Heart right ventricle (tissue), 16 donors: Measurements from ENCODE around the gene FHOD3. TPM values are rescaled to one million over a fixed set of nuclear protein-coding genes. Genes with fewer than 3 reads are reported as not detected.
A peak's percentile ranks its signal among the peaks of the same experiment; 100 is the strongest.

ENCODE experiments used
- ATAC-seq, 8 donors: fragments of 200-7000 bp; cut with Tn5 transposase; one replicate each; pipeline ENCODE4 v1.9.1; 2020; ENCODE audit warnings: mild to moderate bottlenecking in 8 of 8, moderate library complexity in 8 of 8, moderate number of reproducible peaks in 1 of 8
- DNase-seq, 2 donors: peaks; one replicate each; pipeline ENCODE4 v3.0.0-alpha.2; 2020
- H3K27ac ChIP-seq, 10 donors: fragments of 200-600 bp; sonication (generic) in 2 of 10; one replicate each; pipeline versions ENCODE4 v1.5.0 to v1.8.0; 2020 to 2022; ENCODE audit warnings: mild to moderate bottlenecking in 3 of 10
- H3K27me3 ChIP-seq, 7 donors: fragments of 200-600 bp; one replicate each; pipeline ENCODE4 v1.8.0; 2021 to 2022; ENCODE audit warnings: mild to moderate bottlenecking in 2 of 7
- H3K36me3 ChIP-seq, 9 donors: fragments of 200-600 bp; sonication (generic) in 1 of 9; one replicate each; pipeline versions ENCODE4 v1.5.0 to v1.8.0; 2020 to 2022; ENCODE audit warnings: mild to moderate bottlenecking in 2 of 9
- H3K4me1 ChIP-seq, 9 donors: fragments of 200-600 bp; sonication (generic) in 1 of 9; one replicate each; pipeline versions ENCODE4 v1.5.0 to v1.8.0; 2020 to 2022; ENCODE audit warnings: mild to moderate bottlenecking in 4 of 9
- H3K4me3 ChIP-seq, 10 donors: fragments of 200-600 bp; sonication (generic) in 2 of 10; one replicate each; pipeline versions ENCODE4 v1.5.0 to v1.8.0; 2020 to 2022; ENCODE audit warnings: mild to moderate bottlenecking in 7 of 10, moderate library complexity in 2 of 10
- H3K9me3 ChIP-seq, 11 donors: fragments of 200-600 bp in 10 of 11; sonication (generic) in 2 of 11; one replicate each; pipeline versions ENCODE4 v1.5.0 to v1.8.0; 2013 to 2022; ENCODE audit warnings: mild to moderate bottlenecking in 2 of 11, control low read depth in 1 of 11, moderate library complexity in 1 of 11
- WGBS, 2 donors: extraction: QIAGEN DNeasy Blood & Tissue Kit; methylation state at CpG; one replicate each; pipeline ENCODE4 v1.1.7; 2013; ENCODE audit warnings: inconsistent platforms in 1 of 2; 5-methylcytosine and 5-hydroxymethylcytosine counted together
- intact Hi-C, 10 donors: fragments of 100-400 bp; cut with DNase I; formaldehyde crosslinking; loops; one replicate each; pipeline versions ENCODE4 v1.11.1 to v1.14.2; 2022
- polyA plus RNA-seq, 2 donors: library from polyadenylated mRNA; stranded (reverse); fragments of 200-250 nt; gene quantifications; one replicate each; pipeline ENCODE4 v1.2.3, GENCODE V29; 2013
- total RNA-seq, 10 donors: library from RNA; stranded (reverse); fragmentation: NEBNext Ultra II Directional in 3 of 10; extraction: Animal tissue kit (Norgen Biotek cat#: 25700) in 3 of 10; gene quantifications; one replicate each; pipeline versions ENCODE4 v1.2.1 to v1.2.4, GENCODE V29; 2021 to 2023
- TF ChIP-seq, protein P1 (sequence below), 9 donors: fragments of 200-600 bp; sonication (generic) in 2 of 9; IDR thresholded peaks; one replicate each; pipeline versions ENCODE4 v1.5.0 to v1.8.0; 2021 to 2022; ENCODE audit warnings: antibody characterized with exemption in 9 of 9, mild to moderate bottlenecking in 5 of 9, moderate library complexity in 1 of 9
- donor health status: Arrhythmogenic right ventricular cardiomyopathy.
- donor health status: ischemic (EF 13 %, LVEDD 7.1; RV severe dilation, severe dysfunction).
- donor health status: healthy with polysubstance abuse.
- donor health status: DM: no; HTN: yes; CAD: no.
- donor health status: DM: no; HTN: no; CAD: no.
- donor health status: ischemic (EF 25% LVEDD 6.9; RV normal size, moderate dysfunction).
- donor health status: ischemic (EF 25% LVEDD 5.7; RV mildly dilated, moderate dysfunction).
- donor health status: healthy.
- donor health status: DM: yes; HTN: yes; CAD: no.
- donor health status: Ischemic cardiomyopathy.
- donor health status: ischemic (EF 35%, LVEDD 5.7; RV mildly dilated, moderate dysfunction).
- donor health status: nonischemic (EF 11% LVEDD 7.7; RV severe dilation, severe dysfunction).
- donor health status: DM: yes; HTN: yes; CAD: no.
- donor health status: PGD.
- donor health status: ischemic (EF 29% LVEDD 5.4; RV normal size, mild dysfunction).
- donor health status: nonischemic (EF 23%, LVEDD 6.1; RV moderate dilation, normal function).

The FHOD3 gene
- total and polyA plus RNA-seq, 12 donors, result 81.8 to 484 (median 356) TPM

DNA sequence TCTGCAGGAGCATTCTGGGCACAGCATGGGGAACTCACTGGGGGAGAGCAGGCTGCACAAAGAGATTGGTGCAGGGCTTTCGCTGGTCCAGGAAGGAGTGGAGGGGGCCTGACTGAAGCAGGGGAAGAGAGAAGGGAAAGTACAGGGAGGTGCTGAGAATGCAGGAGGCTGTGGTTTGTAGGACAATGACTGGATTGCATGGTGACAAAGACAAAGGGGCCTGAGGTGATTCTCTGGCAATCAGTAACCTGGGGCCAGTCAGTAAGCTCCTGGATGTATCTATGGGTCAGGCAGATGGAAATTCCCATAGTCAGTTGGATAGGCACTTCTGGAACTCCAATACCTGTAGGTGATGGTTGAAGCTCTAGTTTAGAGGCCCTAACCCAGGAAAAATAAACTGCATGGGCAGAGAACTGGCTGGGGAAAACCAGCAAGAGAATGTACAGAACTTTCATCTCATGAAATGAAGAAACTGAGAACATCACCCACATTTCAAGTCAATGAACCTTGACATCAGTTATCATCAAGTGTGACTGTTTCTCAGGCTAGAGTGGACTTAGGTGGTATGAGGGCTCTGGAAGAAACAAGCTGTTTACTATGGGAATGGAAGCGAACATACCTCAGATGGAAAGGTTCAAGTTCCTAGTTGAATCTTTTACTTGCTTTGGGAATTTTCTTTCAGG is 338.0 kb downstream of the FHOD3 start:
- H3K4me1 ChIP-seq, result peaks cover 0 to 62% (median 14%) of the 10 kb centered on the region in 9 donors
- no peak for ATAC-seq
- H3K4me3 ChIP-seq, result no peak overlapping the region
- TF ChIP-seq, protein P1, sequence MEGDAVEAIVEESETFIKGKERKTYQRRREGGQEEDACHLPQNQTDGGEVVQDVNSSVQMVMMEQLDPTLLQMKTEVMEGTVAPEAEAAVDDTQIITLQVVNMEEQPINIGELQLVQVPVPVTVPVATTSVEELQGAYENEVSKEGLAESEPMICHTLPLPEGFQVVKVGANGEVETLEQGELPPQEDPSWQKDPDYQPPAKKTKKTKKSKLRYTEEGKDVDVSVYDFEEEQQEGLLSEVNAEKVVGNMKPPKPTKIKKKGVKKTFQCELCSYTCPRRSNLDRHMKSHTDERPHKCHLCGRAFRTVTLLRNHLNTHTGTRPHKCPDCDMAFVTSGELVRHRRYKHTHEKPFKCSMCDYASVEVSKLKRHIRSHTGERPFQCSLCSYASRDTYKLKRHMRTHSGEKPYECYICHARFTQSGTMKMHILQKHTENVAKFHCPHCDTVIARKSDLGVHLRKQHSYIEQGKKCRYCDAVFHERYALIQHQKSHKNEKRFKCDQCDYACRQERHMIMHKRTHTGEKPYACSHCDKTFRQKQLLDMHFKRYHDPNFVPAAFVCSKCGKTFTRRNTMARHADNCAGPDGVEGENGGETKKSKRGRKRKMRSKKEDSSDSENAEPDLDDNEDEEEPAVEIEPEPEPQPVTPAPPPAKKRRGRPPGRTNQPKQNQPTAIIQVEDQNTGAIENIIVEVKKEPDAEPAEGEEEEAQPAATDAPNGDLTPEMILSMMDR (IDR thresholded peaks at IDR 0.05), result no peak
- no peak for DNase-seq
- H3K27me3 ChIP-seq, result no peaks in the 10 kb centered on the region
- no peak overlapping the region for H3K27ac ChIP-seq
- H3K9me3 ChIP-seq, result no peaks in the 10 kb centered on the region
- no peaks in the 10 kb centered on the region for H3K36me3 ChIP-seq
- intact Hi-C loops, result no loop called here
- 90 to 98% methylated on average over 2 of the region's 2 CpGs for WGBS, 2 donors

DNA sequence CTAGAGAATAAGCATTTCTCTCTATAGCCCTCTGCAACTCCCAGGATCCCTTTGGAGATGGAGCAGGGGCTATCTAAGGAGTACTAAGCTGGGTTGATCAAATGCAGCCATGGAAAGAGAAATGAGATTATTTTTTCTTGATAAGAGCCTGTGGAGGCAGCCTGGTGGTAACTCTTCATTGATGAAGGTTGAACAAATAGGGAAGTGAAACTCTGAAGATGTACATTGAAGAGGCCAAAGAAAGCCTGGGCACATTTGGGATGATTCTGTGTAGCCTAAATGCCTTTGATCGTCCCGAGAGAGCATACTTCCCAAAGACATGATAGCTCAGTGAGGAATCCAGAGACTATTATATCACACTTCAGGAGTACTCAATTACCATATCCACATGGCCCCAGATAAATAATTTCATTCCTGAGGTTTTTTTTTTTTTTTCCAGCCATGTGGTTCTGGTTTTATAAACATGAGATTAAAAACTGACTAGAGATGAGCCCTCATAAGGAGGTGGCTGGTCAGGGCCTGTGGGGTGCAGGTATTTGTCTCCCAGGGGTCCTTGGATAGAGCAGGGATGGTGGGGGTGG is 338.8 kb downstream of the FHOD3 start:
- Histone ChIP-seq H3K27ac (no peak overlapping the region), H3K36me3 (no peaks in the 10 kb centered on the region), H3K9me3 (no peaks in the 10 kb centered on the region), H3K27me3 (no peaks in the 10 kb centered on the region), H3K4me1 (peaks cover 0 to 59% (median 14%) of the 10 kb centered on the region in 9 donors), H3K4me3 (no peak overlapping the region)
- intact Hi-C loops, result no loop called here
- TF ChIP-seq, protein P1 (IDR thresholded peaks at IDR 0.05), result no peak
- ATAC-seq (no peak), DNase-seq (no peak)
- 49 to 53% methylated on average over 2 of the region's 2 CpGs for WGBS, 2 donors

DNA sequence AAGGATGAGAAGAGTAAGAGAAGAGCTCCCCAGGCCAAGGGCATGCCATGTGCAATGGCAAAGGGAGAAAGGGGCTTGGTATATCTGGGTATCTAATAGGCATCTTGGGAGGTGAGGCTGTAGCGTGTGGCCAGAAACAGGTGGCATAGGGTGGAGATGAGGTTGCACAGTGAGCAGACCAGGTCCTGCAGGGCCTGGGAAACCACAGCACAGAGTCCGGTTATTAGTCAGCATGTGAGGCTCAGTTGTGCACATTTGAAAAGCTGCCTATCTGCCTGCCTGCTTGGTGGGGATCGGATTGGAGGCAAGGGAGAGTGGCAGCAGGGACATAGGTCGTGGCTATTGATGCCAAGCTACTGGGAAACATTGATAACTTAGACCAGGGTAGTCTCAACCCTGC is 340.7 kb downstream of the FHOD3 start:
- WGBS, 2 donors, result 80 to 83% methylated on average over 4 of the region's 4 CpGs
- Histone ChIP-seq H3K27ac (no peak overlapping the region), H3K36me3 (no peaks in the 10 kb centered on the region), H3K27me3 (no peaks in the 10 kb centered on the region), H3K9me3 (no peaks in the 10 kb centered on the region), H3K4me1 (peaks cover 0 to 49% (median 14%) of the 10 kb centered on the region in 9 donors), H3K4me3 (no peak overlapping the region)
- ATAC-seq (no peak), DNase-seq (no peak)
- TF ChIP-seq, protein P1 (IDR thresholded peaks at IDR 0.05), result no peak
- intact Hi-C loops, result no loop called here

DNA sequence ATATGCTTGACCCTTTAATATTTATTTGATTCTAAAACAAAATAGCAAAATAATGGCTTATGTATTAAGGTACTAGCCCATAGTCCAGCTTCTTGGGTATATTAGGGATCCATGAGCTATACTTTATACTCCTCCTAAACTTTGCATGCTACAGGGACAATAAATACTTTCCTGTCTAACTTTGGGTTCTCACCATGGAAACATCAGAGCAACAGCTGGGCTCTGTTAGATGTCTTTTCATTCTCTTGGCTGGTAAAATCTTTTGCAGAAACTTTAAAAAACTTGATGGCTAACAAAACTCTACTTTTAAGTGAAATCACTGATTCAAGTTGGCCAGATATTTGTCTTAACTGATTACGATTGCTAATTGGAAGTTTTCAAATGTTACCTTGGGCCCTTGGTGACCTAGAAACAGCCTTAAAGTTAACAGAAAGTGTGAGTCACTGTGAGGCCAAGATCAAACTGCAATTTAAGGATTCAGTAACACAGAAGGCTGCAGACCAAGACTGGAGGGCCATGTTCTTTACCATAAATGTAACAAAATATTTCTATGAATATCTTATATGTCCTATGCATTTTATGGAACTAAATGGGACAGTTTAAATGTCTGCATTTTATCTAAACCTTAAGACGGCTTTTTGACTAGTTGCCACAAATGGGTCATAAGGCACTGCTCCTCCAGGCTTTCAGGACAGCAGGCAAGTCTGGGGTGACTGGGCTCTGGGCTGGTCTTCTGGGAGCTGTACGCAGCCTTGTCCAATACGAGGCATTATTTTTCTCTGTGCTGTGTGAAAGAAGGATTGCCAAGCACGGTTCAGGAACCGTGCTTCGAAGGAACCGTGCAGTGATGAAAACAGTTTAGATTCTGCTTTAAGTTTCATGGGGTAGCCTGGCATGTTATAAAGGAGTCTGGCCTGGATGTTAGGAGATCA is 342.8 kb downstream of the FHOD3 start:
- peak overlapping the region in 2 of 10 donors; percentile 8 to 9 for H3K27ac ChIP-seq
- WGBS, 2 donors, result 59 to 66% methylated on average over 8 of the region's 8 CpGs
- ATAC-seq, result no peak
- H3K4me3 ChIP-seq, result no peak overlapping the region
- no peaks in the 10 kb centered on the region for H3K36me3 ChIP-seq
- TF ChIP-seq, protein P1 (IDR thresholded peaks at IDR 0.05), result no peak
- H3K4me1 ChIP-seq, result peaks cover 0 to 42% (median 15%) of the 10 kb centered on the region in 9 donors
- no peaks in the 10 kb centered on the region for H3K9me3 ChIP-seq
- no peak for DNase-seq
- no peaks in the 10 kb centered on the region for H3K27me3 ChIP-seq
- intact Hi-C loops, result no loop called here
